ENCODE data around the gene VRK3.

Gene VRK3

GRCh38 chr19:50036908-50037307 lies 11.7 kb upstream of the VRK3 start:
- no peak overlapping the region for H3K4me3 ChIP-seq (ENCODE audit: low read depth, low read length)
- no peak for TF ChIP-seq CTCF (IDR thresholded peaks at IDR 0.05; ENCODE audit: low read depth, low read length)
- DNase-seq (ENCODE audit: low read depth, low spot score): no peak
- in situ Hi-C loops (cut with HindIII; ENCODE audit: low sequenced_read_pairs): no loop called here

- H3K4me3 ChIP-seq (ENCODE audit: low read depth, low read length): no peak overlapping the region
- DNase-seq (ENCODE audit: low read depth, low spot score): no peak
- in situ Hi-C loops (cut with HindIII; ENCODE audit: low sequenced_read_pairs): no loop called here
- no peak for TF ChIP-seq CTCF (IDR thresholded peaks at IDR 0.05; ENCODE audit: low read depth, low read length)
Measured at GRCh38 chr19:50030937-50031336, 5.8 kb upstream of the VRK3 start.

- in situ Hi-C loops (cut with HindIII; ENCODE audit: low sequenced_read_pairs): no loop called here
- no peak overlapping the region for H3K4me3 ChIP-seq (ENCODE audit: low read depth, low read length)
- no peak for TF ChIP-seq CTCF (IDR thresholded peaks at IDR 0.05; ENCODE audit: low read depth, low read length)
- DNase-seq (ENCODE audit: low read depth, low spot score): no peak
Measured at GRCh38 chr19:50030225-50030624, 5.1 kb upstream of the VRK3 start.

- no peak for DNase-seq (ENCODE audit: low read depth, low spot score)
- peak overlapping the region; percentile 85 for H3K4me3 ChIP-seq (ENCODE audit: low read depth, low read length)
- in situ Hi-C loops (cut with HindIII; ENCODE audit: low sequenced_read_pairs): no loop called here
- TF ChIP-seq CTCF (IDR thresholded peaks at IDR 0.05; ENCODE audit: low read depth, low read length): no peak
Measured at GRCh38 chr19:50026550-50026906, 1.4 kb upstream of the VRK3 start.

GRCh38 chr19:50025794-50026549 lies 800 bp upstream of the VRK3 start, which contains the start of gene ZNF473:
Gene ZNF473 (plus strand): TSS chr19:50026005. CDS start chr19:50031083, 5,078 bp downstream.
- in situ Hi-C loops (cut with HindIII; ENCODE audit: low sequenced_read_pairs): no loop called here
- no peak for TF ChIP-seq CTCF (IDR thresholded peaks at IDR 0.05; ENCODE audit: low read depth, low read length)
- peak; percentile 98 for DNase-seq (ENCODE audit: low read depth, low spot score)
- peak within 1 kb of the TSS; percentile 99 for H3K4me3 ChIP-seq (ENCODE audit: low read depth, low read length)

- DNase-seq (ENCODE audit: low read depth, low spot score): no peak
- peak overlapping the region; percentile 99 for H3K4me3 ChIP-seq (ENCODE audit: low read depth, low read length)
- TF ChIP-seq CTCF (IDR thresholded peaks at IDR 0.05; ENCODE audit: low read depth, low read length): no peak
- in situ Hi-C loops (cut with HindIII; ENCODE audit: low sequenced_read_pairs): no loop called here
Measured at GRCh38 chr19:50024719-50025021, 502 bp downstream of the VRK3 start.

All from astrocyte of the spinal cord (primary cell).